ENCODE results near the gene GPC5. TPM values are rescaled to one million over a fixed set of nuclear protein-coding genes. Genes with fewer than 3 reads are reported as not detected.

The GPC5 gene
- total RNA-seq, 2 donors from 2014 or later, result not detected

- DNase-seq (no peak), ATAC-seq (no peak)
- no peak for TF ChIP-seq POLR2A (IDR thresholded peaks at IDR 0.05)
- TF ChIP-seq CTCF (IDR thresholded peaks at IDR 0.05), result no peak
- Histone ChIP-seq H3K9me3 (no peaks in the 10 kb centered on the region), H3K4me1 (no peaks in the 10 kb centered on the region), H3K4me3 (no peak overlapping the region), H3K36me3 (replicated peaks in 1 of 2; ENCODE audit: insufficient read depth in 1 of 2, low read depth in 2 of 2) (no peaks in the 10 kb centered on the region), H3K27me3 (no peaks in the 10 kb centered on the region), H3K27ac (no peak overlapping the region)
- intact Hi-C loops (cut with DNase I), result no loop called here
- WGBS, 2 donors, result 52 to 58% methylated on average over 6 of the region's 6 CpGs
Observed at GRCh38 chr13:91922969-91923592, 524.7 kb downstream of the GPC5 start.

- H3K27me3 ChIP-seq, result no peaks in the 10 kb centered on the region
Observed at GRCh38 chr13:91930687-91931086, 532.3 kb downstream of the GPC5 start.

GRCh38 chr13:91934354-91934753 is 535.9 kb downstream of the GPC5 start:
- no peak for ATAC-seq
- no peaks in the 10 kb centered on the region for H3K9me3 ChIP-seq
- TF ChIP-seq CTCF (IDR thresholded peaks at IDR 0.05) (no peak), POLR2A (IDR thresholded peaks at IDR 0.05) (no peak)
- H3K36me3 ChIP-seq (replicated peaks in 1 of 2; ENCODE audit: insufficient read depth in 1 of 2, low read depth in 2 of 2), result no peaks in the 10 kb centered on the region
- H3K4me3 ChIP-seq, result no peak overlapping the region
- no peaks in the 10 kb centered on the region for H3K27me3 ChIP-seq
- no peaks in the 10 kb centered on the region for H3K4me1 ChIP-seq
- DNase-seq, result no peak
- intact Hi-C loops (cut with DNase I), result no loop called here
- no peak overlapping the region for H3K27ac ChIP-seq
- WGBS, 2 donors, result 35 to 39% methylated on average over 4 of the region's 4 CpGs

More at GRCh38 chr13:91930687-91931086, 532.3 kb downstream of the GPC5 start:
- Histone ChIP-seq H3K4me1 (no peaks in the 10 kb centered on the region), H3K4me3 (no peak overlapping the region), H3K9me3 (no peaks in the 10 kb centered on the region), H3K27ac (no peak overlapping the region), H3K36me3 (replicated peaks in 1 of 2; ENCODE audit: insufficient read depth in 1 of 2, low read depth in 2 of 2) (no peaks in the 10 kb centered on the region)
- TF ChIP-seq POLR2A (IDR thresholded peaks at IDR 0.05), result no peak
- TF ChIP-seq CTCF (IDR thresholded peaks at IDR 0.05), result no peak
- no peak for ATAC-seq
- 69% methylated on average over 1 of the region's 1 CpG for WGBS, 2 donors
- intact Hi-C loops (cut with DNase I), result no loop called here
- DNase-seq, result no peak

DNA sequence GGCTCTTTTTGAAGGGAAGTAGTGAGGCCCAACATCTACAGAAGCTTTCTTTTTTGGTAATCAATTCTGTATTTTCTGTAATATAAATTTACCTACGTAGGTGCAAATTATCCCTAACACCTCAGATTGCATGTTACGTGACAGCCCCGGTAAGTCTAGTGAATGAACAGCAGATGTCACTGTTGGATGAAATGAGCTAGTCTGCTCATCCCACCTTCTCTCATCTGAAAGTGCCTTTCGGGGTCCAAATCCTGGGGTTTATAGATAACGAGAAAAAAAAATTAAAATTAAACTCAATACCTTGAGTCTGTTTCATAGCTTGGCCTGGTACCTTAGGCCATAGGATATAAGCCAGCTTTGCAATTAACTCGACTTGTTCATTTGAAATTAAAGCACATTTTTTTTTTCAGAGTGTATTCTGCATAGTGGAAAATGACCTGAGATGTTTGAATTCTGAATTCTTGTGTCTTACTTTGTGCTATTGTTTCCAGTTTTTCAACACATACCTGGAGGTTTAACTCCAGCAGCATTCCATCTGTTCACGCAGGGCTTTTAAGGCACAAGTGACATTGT is 548.2 kb downstream of the GPC5 start:
- no peaks in the 10 kb centered on the region for H3K4me1 ChIP-seq
- no peaks in the 10 kb centered on the region for H3K27me3 ChIP-seq
- WGBS, 2 donors, result 19 to 24% methylated on average over 7 of the region's 7 CpGs
- H3K36me3 ChIP-seq (replicated peaks in 1 of 2; ENCODE audit: insufficient read depth in 1 of 2, low read depth in 2 of 2), result no peaks in the 10 kb centered on the region
- H3K4me3 ChIP-seq, result no peak overlapping the region
- ATAC-seq, result no peak
- no peaks in the 10 kb centered on the region for H3K9me3 ChIP-seq
- TF ChIP-seq CTCF (IDR thresholded peaks at IDR 0.05) (peak in 4 of 7 experiments; percentile 27 to 41 (median 32)), POLR2A (IDR thresholded peaks at IDR 0.05) (no peak)
- DNase-seq, result peak in 1 of 4 donors; percentile 6
- intact Hi-C loops (cut with DNase I), result no loop called here
- H3K27ac ChIP-seq, result no peak overlapping the region

- Histone ChIP-seq H3K36me3 (replicated peaks in 1 of 2; ENCODE audit: insufficient read depth in 1 of 2, low read depth in 2 of 2) (no peaks in the 10 kb centered on the region), H3K4me3 (no peak overlapping the region), H3K4me1 (no peaks in the 10 kb centered on the region), H3K27ac (no peak overlapping the region), H3K9me3 (no peaks in the 10 kb centered on the region), H3K27me3 (no peaks in the 10 kb centered on the region)
- TF ChIP-seq CTCF (IDR thresholded peaks at IDR 0.05), result no peak
- TF ChIP-seq POLR2A (IDR thresholded peaks at IDR 0.05), result no peak
- WGBS, 2 donors, result 53 to 71% methylated on average over 1 of the region's 1 CpG
- ATAC-seq (no peak), DNase-seq (no peak)
- intact Hi-C loops (cut with DNase I), result no loop called here
Observed at GRCh38 chr13:91948736-91949135, 550.3 kb downstream of the GPC5 start.
